Sigmoid colon (tissue), 4 donors: ENCODE measurements around the gene CALHM5.

Experiments
- CTCF ChIP-seq, 4 experiments: fragments of 450-650 bp in 3 of 4; fragments of 200-600 bp in 1 of 4; IDR thresholded peaks; one replicate each; pipeline ENCODE4 v1.5.1; 2016 to 2019; ENCODE audit warnings: antibody characterized with exemption in 4 of 4, mild to moderate bottlenecking in 3 of 4, moderate library complexity in 2 of 4
- EP300 ChIP-seq, 4 donors: sonication (generic); formaldehyde crosslinking; IDR thresholded peaks; one replicate each; pipeline ENCODE4 v1.6.1; 2017; ENCODE audit warnings: antibody characterized with exemption in 4 of 4
- POLR2A ChIP-seq, 2 donors: fragments of 450-650 bp; IDR thresholded peaks; one replicate each; pipeline ENCODE4 v1.6.1; 2016; ENCODE audit warnings: antibody characterized with exemption in 2 of 2, mild to moderate bottlenecking in 2 of 2, moderate library complexity in 2 of 2
- POLR2AphosphoS5 ChIP-seq, 4 donors: sonication (generic); formaldehyde crosslinking; IDR thresholded peaks; one replicate each; pipeline ENCODE4 v1.6.1; 2017; ENCODE audit warnings: antibody characterized with exemption in 4 of 4

GRCh38 chr6:116530436-116530835, 19.0 kb downstream of the CALHM5 start:
- TF ChIP-seq CTCF (IDR thresholded peaks at IDR 0.05), result no peak
- no peak for TF ChIP-seq EP300 (IDR thresholded peaks at IDR 0.05)
- no peak for TF ChIP-seq POLR2A (IDR thresholded peaks at IDR 0.05)
- no peak for TF ChIP-seq POLR2AphosphoS5 (IDR thresholded peaks at IDR 0.05)
